HT1080 (cell line): ENCODE data around the gene PCSK6. TPM values are rescaled to one million over a fixed set of nuclear protein-coding genes. Genes with fewer than 3 reads are reported as not detected.
A peak's percentile ranks its signal among the peaks of the same experiment; 100 is the strongest.

Experiments used
- DNase-seq: peaks from one replicate; pipeline ENCODE4 v3.0.0-alpha.2; 2015; ENCODE audit warnings: low read depth
- total RNA-seq: library from RNA; depleted of rRNA; stranded (reverse); fragments of >200 nt; shearing (Covaris generic); gene quantifications from 2 replicates; pipeline ENCODE4 v1.2.3, GENCODE V29; 2014

The PCSK6 gene
- total RNA-seq, 1 experiment from 2014 or later: 15.1 TPM

- no peak for DNase-seq
These were observed 6.0 kb downstream of the PCSK6 start for GRCh38 chr15:101483462-101483861.

GRCh38 chr15:101482526-101483371 lies 6.8 kb downstream of the PCSK6 start:
- no peak for DNase-seq

GRCh38 chr15:101481917-101482525 lies 7.5 kb downstream of the PCSK6 start:
- no peak for DNase-seq

- DNase-seq: no peak
These were observed 8.2 kb downstream of the PCSK6 start for GRCh38 chr15:101481381-101481705.

GRCh38 chr15:101480613-101481380 lies 8.7 kb downstream of the PCSK6 start:
- DNase-seq: no peak

- DNase-seq: no peak
These were observed 9.5 kb downstream of the PCSK6 start for GRCh38 chr15:101479851-101480612.

- no peak for DNase-seq
These were observed 10.1 kb downstream of the PCSK6 start for GRCh38 chr15:101479342-101479845.

- DNase-seq: no peak
These were observed 10.7 kb downstream of the PCSK6 start for GRCh38 chr15:101478701-101479341.

GRCh38 chr15:101477851-101478362 lies 11.6 kb downstream of the PCSK6 start:
- no peak for DNase-seq

- DNase-seq: no peak
These were observed 12.8 kb downstream of the PCSK6 start for GRCh38 chr15:101476756-101477155.

- no peak for DNase-seq
These were observed 14.5 kb downstream of the PCSK6 start for GRCh38 chr15:101474983-101475382.

GRCh38 chr15:101474233-101474632 lies 15.3 kb downstream of the PCSK6 start:
- DNase-seq: no peak

GRCh38 chr15:101472033-101472432 lies 17.5 kb downstream of the PCSK6 start:
- no peak for DNase-seq

- no peak for DNase-seq
These were observed 18.8 kb downstream of the PCSK6 start for GRCh38 chr15:101470548-101471239.

- DNase-seq: no peak
These were observed 19.8 kb downstream of the PCSK6 start for GRCh38 chr15:101469520-101470288.

- DNase-seq: peak; percentile 31
These were observed 23.3 kb downstream of the PCSK6 start for GRCh38 chr15:101466188-101466587.

- no peak for DNase-seq
These were observed 24.4 kb downstream of the PCSK6 start for GRCh38 chr15:101464999-101465669.

- DNase-seq: no peak
These were observed 25.1 kb downstream of the PCSK6 start for GRCh38 chr15:101464256-101464998.
